Small intestine (tissue), 7 donors: ENCODE measurements around the gene DPH1. TPM values are rescaled to one million over a fixed set of nuclear protein-coding genes. Genes with fewer than 3 reads are reported as not detected.

Experiments used
- DNase-seq, 2 donors: peaks; one replicate each; pipeline versions ENCODE4 v3.0.0 to v3.0.0-alpha.2; 2013
- FAIRE-seq: peaks from 2 replicates; lab custom pipeline; 2012; peaks lifted over from hg19 to GRCh38; lab: Jason Lieb, UNC
- H3K27ac ChIP-seq, 3 donors: one replicate each; pipeline ENCODE4 v1.5.1; 2013; ENCODE audit warnings: low read length in 2 of 3, mild to moderate bottlenecking in 2 of 3, control low read depth in 1 of 3, inconsistent platforms in 1 of 3, low read depth in 1 of 3, moderate library complexity in 1 of 3
- H3K27me3 ChIP-seq, 3 donors: one replicate each; pipeline ENCODE4 v1.6.1; 2013; ENCODE audit warnings: low read length in 3 of 3, inconsistent platforms in 1 of 3; ENCODE audit not compliant: control insufficient read depth in 3 of 3, insufficient read depth in 3 of 3
- H3K36me3 ChIP-seq, 3 donors: one replicate each; pipeline ENCODE4 v1.6.1; 2013; ENCODE audit warnings: low read length in 3 of 3, inconsistent platforms in 1 of 3, low read depth in 1 of 3, mild to moderate bottlenecking in 1 of 3, moderate library complexity in 1 of 3; ENCODE audit not compliant: control insufficient read depth in 3 of 3, insufficient read depth in 2 of 3
- H3K4me1 ChIP-seq, 3 donors: one replicate each; pipeline ENCODE4 v1.6.1; 2013; ENCODE audit warnings: low read length in 2 of 3, inconsistent platforms in 1 of 3, low read depth in 1 of 3, mild to moderate bottlenecking in 1 of 3, moderate library complexity in 1 of 3; ENCODE audit not compliant: control insufficient read depth in 3 of 3, insufficient read depth in 2 of 3
- H3K4me3 ChIP-seq, 3 donors: one replicate each; pipeline ENCODE4 v1.5.1; 2013; ENCODE audit warnings: low read length in 3 of 3, control low read depth in 1 of 3, inconsistent platforms in 1 of 3, low read depth in 1 of 3, mild to moderate bottlenecking in 1 of 3, moderate library complexity in 1 of 3
- H3K9me3 ChIP-seq, 2 donors: one replicate each; pipeline ENCODE4 v1.6.1; 2013; ENCODE audit warnings: low read depth in 1 of 2, low read length in 1 of 2; ENCODE audit not compliant: control insufficient read depth in 2 of 2, insufficient read depth in 1 of 2
- WGBS, 3 donors: extraction: QIAGEN DNeasy Blood & Tissue Kit; methylation state at CpG; one replicate each; pipeline ENCODE4 v1.1.7; 2013; 5-methylcytosine and 5-hydroxymethylcytosine counted together
- polyA plus RNA-seq, 4 donors: library from polyadenylated mRNA; stranded (reverse) in 3 of 4; unstranded in 1 of 4; fragments of 200-250 nt in 3 of 4; fragments of 120-200 nt in 1 of 4; gene quantifications; one replicate each; pipeline versions ENCODE4 v1.2.1 to v1.2.3, GENCODE V29; 2013
- donor health status: healthy with polysubstance abuse.
- donor health status: control.
- donor health status: control.
- donor health status: Bipolar disorder and iron deficiency.
- donor health status: healthy.

The DPH1 gene
- polyA plus RNA-seq, 4 donors = 11.6 to 40.2 (median 15.8) TPM

DNA sequence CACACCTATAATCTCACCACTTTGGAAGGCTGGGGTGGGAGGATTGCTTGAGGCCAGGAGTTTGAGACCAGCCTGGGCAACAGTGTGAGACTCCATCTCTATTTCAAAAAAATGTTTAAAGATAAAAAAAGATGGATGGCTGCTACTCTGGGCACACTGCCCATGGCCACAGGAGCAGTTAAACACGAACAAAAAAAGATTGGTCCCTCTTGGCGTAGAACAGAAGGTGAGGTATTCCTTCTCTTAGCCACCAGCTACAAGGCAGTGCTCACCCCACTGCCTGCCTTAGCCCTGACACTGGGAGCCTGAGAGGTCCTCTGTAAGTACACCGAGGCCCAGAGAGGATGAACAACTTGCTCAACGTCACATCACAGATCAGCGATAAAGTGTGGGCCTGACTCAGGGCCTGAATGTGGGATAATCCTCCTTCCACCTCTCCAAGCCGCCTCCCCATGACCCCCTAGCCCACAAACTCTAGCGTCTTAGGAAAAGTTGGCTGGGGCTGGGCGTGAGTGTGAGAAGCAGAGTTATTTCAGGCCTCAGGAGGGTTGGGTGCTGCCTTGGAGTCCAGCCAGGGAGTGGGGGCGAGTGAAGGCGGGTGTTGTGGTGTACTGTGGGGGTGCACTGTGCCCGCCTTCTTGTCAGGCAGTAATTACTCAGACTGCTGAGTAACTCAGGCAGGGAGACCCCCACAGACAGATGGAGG, 2.3 kb upstream of the DPH1 start:
- peaks cover 2 to 24% (median 9%) of the 10 kb centered on the region in 3 donors for H3K4me1 ChIP-seq
- WGBS, 3 donors = 54 to 73% (median 54%) methylated on average over 11 of the region's 11 CpGs
- no peaks in the 10 kb centered on the region for H3K36me3 ChIP-seq
- no peak overlapping the region for H3K4me3 ChIP-seq
- no peaks in the 10 kb centered on the region for H3K9me3 ChIP-seq
- DNase-seq (no peak), FAIRE-seq (no peak)
- H3K27ac ChIP-seq = no peak overlapping the region
- H3K27me3 ChIP-seq = peaks cover 6 to 63% (median 23%) of the 10 kb centered on the region in 3 donors

DNA sequence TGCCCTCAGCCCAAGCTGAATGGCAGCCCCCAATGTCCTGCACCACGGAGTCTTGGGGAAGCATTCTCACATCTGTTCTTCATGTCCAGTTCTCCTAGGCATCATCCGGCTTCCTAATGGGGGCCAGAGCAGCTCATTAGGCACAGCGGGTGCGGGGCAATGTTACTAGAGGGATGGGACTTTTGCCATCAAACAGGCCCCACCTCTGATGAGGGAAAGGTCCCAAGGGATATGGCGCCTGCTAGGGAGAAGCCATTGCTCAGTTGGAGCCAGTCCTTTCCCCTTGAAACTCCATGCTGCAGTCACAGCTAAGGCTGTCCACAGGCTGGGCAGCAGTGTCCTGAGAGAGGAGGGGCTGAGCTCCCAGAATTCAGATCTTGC, 1.7 kb upstream of the DPH1 start:
- Histone ChIP-seq H3K27me3 (peaks cover 6 to 58% (median 21%) of the 10 kb centered on the region in 3 donors), H3K4me1 (peaks cover 2 to 24% (median 9%) of the 10 kb centered on the region in 3 donors), H3K36me3 (peaks cover 0 to under 1% (median 0%) of the 10 kb centered on the region in 3 donors), H3K4me3 (no peak overlapping the region), H3K9me3 (no peaks in the 10 kb centered on the region), H3K27ac (no peak overlapping the region)
- FAIRE-seq = no peak
- no peak for DNase-seq
- WGBS, 3 donors = 77 to 85% (median 79%) methylated on average over 5 of the region's 5 CpGs

DNA sequence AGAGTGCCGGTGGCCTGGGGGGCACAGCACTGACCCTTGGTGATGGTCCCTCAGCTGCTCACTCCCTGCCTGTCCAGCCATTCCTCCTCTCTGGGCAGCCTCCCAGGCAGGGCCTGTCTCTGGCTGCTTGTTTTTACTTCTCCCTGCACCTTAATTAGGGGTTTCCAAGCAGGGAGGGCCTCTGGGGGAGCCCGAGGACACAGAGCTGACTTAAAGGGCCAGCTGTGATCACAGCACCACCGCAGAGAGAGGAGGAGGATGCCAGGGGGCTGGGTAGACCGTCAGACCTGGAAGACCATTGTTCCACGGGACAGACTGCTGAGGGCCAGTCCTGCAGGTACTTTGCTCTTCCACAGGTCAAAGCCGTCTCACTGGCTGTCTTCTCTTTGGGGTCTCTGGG, 1.2 kb upstream of the DPH1 start:
- DNase-seq = no peak
- Histone ChIP-seq H3K4me3 (no peak overlapping the region), H3K27me3 (peaks cover 6 to 53% (median 16%) of the 10 kb centered on the region in 3 donors), H3K4me1 (peaks cover 2 to 24% (median 9%) of the 10 kb centered on the region in 3 donors), H3K9me3 (no peaks in the 10 kb centered on the region), H3K27ac (no peak overlapping the region), H3K36me3 (peaks cover 0 to 6% (median 0%) of the 10 kb centered on the region in 3 donors)
- 34 to 54% (median 46%) methylated on average over 6 of the region's 6 CpGs for WGBS, 3 donors
- FAIRE-seq = no peak

DNA sequence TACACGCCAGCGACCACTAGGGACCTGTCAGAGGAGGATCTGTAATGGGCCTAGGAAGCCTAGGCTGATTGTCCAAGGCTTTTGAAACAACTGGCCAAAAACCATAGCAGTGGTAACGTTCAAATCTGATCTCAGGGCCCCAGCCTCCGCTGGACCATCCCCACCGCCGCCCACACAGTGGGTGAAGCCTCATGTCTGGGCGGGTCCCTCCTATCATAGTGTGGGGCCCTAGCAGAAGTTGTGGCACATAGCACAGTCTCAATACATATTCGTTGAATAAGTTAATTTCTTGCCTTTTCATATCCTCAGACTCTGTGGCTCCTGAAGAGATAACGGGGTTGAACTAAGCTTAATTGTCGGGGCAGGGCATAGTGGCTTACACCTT, 818 bp downstream of the DPH1 start:
- H3K27ac ChIP-seq = peak overlapping the region in 1 of 3 donors; percentile 57
- WGBS, 3 donors = 10 to 15% (median 14%) methylated on average over 10 of the region's 10 CpGs

DNA sequence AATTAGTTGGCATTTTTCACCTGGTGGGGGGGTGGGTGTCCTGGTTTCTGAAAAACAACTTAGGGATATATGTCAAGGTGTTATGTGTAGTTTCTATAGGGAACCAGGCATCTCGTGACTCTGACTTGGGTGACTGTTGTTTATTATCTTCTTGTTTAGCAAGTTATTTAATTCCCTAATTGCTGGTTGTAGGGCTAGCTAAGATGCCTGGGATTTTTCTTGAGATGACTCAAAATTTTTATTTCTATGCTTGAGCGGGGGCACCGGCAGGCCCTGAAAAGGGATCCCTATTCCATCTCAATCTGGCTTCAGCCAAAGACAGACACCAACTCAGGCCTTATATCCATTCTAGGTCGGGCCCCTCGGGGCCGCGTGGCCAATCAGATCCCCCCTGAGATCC, 3.2 kb downstream of the DPH1 start:
- H3K27me3 ChIP-seq = peaks cover 0 to 16% (median 0%) of the 10 kb centered on the region in 3 donors
- no peak for FAIRE-seq

More for the DNA sequence above, 818 bp downstream of the DPH1 start:
- peaks cover 1 to 37% (median 2%) of the 10 kb centered on the region in 3 donors for H3K27me3 ChIP-seq
- peaks cover 2 to 16% (median 9%) of the 10 kb centered on the region in 3 donors for H3K4me1 ChIP-seq
- H3K36me3 ChIP-seq = peaks cover 0 to 19% (median 0%) of the 10 kb centered on the region in 3 donors
- FAIRE-seq (no peak), DNase-seq (no peak)
- no peaks in the 10 kb centered on the region for H3K9me3 ChIP-seq
- H3K4me3 ChIP-seq = peak overlapping the region in 2 of 3 donors; percentile 96 to 99

DNA sequence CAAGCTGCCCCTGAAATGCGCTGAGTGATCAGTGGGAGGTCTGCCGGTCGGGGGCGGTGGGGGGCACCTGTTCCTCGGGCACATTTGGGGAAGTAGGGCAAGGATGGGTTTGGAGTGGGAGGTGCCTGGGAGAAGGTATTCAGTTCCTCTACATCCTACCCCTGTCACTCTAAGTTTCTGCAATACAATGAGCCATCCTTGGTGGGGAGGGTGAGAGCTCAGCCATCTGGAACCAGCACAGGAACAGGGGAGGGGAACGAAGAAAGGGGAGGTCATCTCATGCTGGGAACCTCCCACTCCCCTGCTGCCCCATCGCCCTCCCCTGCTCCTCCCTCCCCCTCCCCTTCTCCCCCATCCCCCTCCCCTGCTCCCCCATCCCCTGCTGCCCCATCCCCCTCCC, 4.2 kb downstream of the DPH1 start:
- H3K36me3 ChIP-seq = peaks cover 2 to 51% (median 6%) of the 10 kb centered on the region in 3 donors
- no peak for DNase-seq
- no peak for FAIRE-seq
- peaks cover 2 to 9% (median 9%) of the 10 kb centered on the region in 3 donors for H3K4me1 ChIP-seq
- no peaks in the 10 kb centered on the region for H3K9me3 ChIP-seq
- H3K27me3 ChIP-seq = peaks cover 0 to 6% (median 0%) of the 10 kb centered on the region in 3 donors
- no peak overlapping the region for H3K27ac ChIP-seq
- no peak overlapping the region for H3K4me3 ChIP-seq
- 78 to 93% (median 90%) methylated on average over 6 to 7 of the region's 7 CpGs for WGBS, 3 donors

More for the DNA sequence above, 3.2 kb downstream of the DPH1 start:
- H3K4me1 ChIP-seq = peaks cover 2 to 9% (median 9%) of the 10 kb centered on the region in 3 donors
- DNase-seq = no peak
- WGBS, 3 donors = 93 to 97% (median 94%) methylated on average over 7 of the region's 7 CpGs
- H3K27ac ChIP-seq = no peak overlapping the region
- no peaks in the 10 kb centered on the region for H3K9me3 ChIP-seq
- H3K4me3 ChIP-seq = no peak overlapping the region
- peaks cover 2 to 43% (median 6%) of the 10 kb centered on the region in 3 donors for H3K36me3 ChIP-seq

DNA sequence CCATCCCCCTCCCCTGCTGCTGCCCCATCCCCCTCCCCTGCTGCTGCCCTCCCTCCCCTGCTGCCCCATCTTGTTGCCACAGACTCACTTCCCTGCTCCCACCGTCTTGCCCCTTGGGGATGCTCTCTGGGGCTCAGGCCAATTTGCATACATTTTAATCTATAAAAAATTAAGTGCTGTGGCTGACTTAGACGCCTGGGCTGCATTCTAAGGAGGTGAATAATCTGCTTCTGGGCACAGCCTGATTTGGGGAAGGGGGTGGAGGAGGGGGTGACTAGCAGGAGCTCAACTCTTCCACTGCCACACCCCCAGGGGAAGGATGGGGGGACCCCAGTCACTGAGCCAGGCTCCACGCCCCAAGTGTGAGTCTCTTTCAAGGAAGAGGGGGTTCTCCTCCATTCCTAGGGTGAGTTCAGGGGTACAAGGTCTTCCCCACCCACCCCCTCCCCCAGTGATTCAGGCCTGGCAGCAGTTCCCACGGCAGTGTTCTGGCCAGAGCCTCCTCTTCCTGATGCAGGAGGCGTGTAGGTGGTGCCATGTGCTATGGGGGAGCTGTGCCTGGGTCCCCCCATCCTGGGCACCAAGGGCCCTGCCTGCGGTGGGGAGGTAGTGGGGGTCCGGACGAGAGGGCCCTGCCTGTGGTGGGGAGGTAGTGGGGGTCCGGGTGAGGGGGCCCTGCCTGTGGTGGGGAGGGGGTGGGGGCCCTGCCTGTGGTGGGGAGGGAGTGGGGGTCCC, 5.0 kb downstream of the DPH1 start:
- Histone ChIP-seq H3K4me3 (no peak overlapping the region), H3K27ac (no peak overlapping the region), H3K9me3 (no peaks in the 10 kb centered on the region), H3K27me3 (no peaks in the 10 kb centered on the region), H3K4me1 (peaks cover 2 to 5% (median 5%) of the 10 kb centered on the region in 3 donors), H3K36me3 (peaks cover 2 to 56% (median 6%) of the 10 kb centered on the region in 3 donors)
- 61 to 81% (median 62%) methylated on average over 4 to 9 of the region's 9 CpGs for WGBS, 3 donors
- FAIRE-seq = no peak
- no peak for DNase-seq
